WERI-Rb-1 (cell line): ENCODE measurements around the gene DGAT2.

Source experiments
- DNase-seq: peaks from one replicate; pipeline ENCODE4 v3.0.0-alpha.2; 2020
- H3K27ac ChIP-seq: fragments of 250-450 bp; sonication (Bioruptor Pico); 2 replicates; pipeline ENCODE4 v1.5.1; 2020; ENCODE audit warnings: mild to moderate bottlenecking, moderate library complexity
- H3K27me3 ChIP-seq: fragments of 250-450 bp; sonication (Bioruptor Pico); 2 replicates; pipeline ENCODE4 v1.5.1; 2021; ENCODE audit warnings: mild to moderate bottlenecking, low read depth, moderate library complexity; ENCODE audit not compliant: insufficient read depth, severe bottlenecking
- H3K36me3 ChIP-seq: fragments of 250-450 bp; sonication (Bioruptor Pico); 2 replicates; pipeline ENCODE4 v1.5.1; 2020; ENCODE audit warnings: mild to moderate bottlenecking, moderate library complexity
- H3K4me3 ChIP-seq: 2 replicates; pipeline ENCODE4 v1.5.1; 2011; ENCODE audit warnings: low read depth, mild to moderate bottlenecking, control low read depth, low read length
- H3K9me3 ChIP-seq: fragments of 250-450 bp; sonication (Bioruptor Pico); 2 replicates; pipeline ENCODE4 v1.5.1; 2021; ENCODE audit warnings: mild to moderate bottlenecking, moderate library complexity; ENCODE audit not compliant: severe bottlenecking
- TF ChIP-seq, protein P1 (sequence below): IDR thresholded peaks from 2 replicates; pipeline ENCODE4 v1.5.1; 2011; ENCODE audit warnings: low read depth, mild to moderate bottlenecking, control low read depth, inconsistent platforms, low read length

Gene DGAT2

DNA sequence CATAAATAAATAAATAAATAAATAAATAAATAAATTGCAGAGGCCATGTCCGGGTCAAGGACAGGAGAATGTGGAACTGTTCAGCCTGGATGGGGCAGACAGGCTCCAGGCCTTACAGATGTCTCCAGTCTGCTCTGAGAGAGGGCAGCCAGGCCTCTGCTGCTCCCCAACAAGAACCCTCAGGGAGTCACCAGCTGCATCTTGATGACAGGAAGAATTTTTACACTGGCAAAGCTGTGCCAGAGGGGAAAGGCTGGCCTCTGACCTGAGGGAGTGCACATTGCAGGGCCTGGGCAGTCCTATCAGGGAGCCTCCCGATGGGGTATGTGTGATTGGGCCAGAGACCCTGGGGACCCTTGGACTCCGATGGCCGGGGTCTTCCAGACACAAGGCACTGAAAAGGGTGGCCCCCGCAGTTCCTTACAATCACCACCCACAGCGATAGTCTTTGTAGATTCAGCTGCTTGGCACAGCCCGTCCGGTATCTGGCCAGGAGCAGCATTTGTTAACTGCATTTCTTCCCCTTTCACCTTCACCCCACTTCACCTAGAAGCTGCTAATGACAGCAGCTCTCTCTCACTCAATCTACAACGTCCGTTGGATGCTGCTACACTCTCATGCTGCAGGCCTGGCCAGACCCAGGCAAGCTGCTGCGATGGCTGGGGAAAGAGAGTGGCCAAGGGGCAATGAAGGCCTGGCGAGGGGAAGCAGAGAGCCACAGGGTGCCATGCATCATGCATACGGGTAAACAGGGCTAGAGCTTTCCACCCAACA lies 42.8 kb upstream of the DGAT2 start:
- TF ChIP-seq, protein P1, sequence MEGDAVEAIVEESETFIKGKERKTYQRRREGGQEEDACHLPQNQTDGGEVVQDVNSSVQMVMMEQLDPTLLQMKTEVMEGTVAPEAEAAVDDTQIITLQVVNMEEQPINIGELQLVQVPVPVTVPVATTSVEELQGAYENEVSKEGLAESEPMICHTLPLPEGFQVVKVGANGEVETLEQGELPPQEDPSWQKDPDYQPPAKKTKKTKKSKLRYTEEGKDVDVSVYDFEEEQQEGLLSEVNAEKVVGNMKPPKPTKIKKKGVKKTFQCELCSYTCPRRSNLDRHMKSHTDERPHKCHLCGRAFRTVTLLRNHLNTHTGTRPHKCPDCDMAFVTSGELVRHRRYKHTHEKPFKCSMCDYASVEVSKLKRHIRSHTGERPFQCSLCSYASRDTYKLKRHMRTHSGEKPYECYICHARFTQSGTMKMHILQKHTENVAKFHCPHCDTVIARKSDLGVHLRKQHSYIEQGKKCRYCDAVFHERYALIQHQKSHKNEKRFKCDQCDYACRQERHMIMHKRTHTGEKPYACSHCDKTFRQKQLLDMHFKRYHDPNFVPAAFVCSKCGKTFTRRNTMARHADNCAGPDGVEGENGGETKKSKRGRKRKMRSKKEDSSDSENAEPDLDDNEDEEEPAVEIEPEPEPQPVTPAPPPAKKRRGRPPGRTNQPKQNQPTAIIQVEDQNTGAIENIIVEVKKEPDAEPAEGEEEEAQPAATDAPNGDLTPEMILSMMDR = no peak
- Histone ChIP-seq H3K27ac (no peak overlapping the region), H3K27me3 (no peaks in the 10 kb centered on the region), H3K36me3 (no peaks in the 10 kb centered on the region), H3K9me3 (no peaks in the 10 kb centered on the region), H3K4me3 (no peak overlapping the region)
- DNase-seq = no peak

DNA sequence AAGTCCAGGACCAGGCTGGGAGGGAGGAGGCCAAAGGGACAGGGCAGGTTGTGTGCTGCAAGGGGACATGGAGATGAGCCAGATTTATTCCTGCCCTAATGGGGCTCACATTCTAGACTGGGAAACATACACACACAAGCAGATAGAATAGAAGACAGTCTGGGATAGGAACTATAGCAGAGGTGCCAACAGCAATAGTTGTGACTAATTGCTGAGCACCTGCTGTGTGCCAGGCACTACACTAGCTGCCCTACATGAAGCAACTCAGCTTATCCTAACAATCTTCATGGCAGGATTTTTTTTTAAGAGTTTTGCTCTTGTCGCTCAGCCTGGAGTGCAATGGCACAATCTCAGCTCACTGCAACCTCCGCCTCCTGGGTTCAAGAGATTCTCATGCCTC lies 39.6 kb upstream of the DGAT2 start:
- no peaks in the 10 kb centered on the region for H3K9me3 ChIP-seq
- H3K27ac ChIP-seq = no peak overlapping the region
- TF ChIP-seq, protein P1 = no peak
- H3K27me3 ChIP-seq = no peaks in the 10 kb centered on the region
- H3K36me3 ChIP-seq = no peaks in the 10 kb centered on the region
- H3K4me3 ChIP-seq = no peak overlapping the region
- DNase-seq = no peak

DNA sequence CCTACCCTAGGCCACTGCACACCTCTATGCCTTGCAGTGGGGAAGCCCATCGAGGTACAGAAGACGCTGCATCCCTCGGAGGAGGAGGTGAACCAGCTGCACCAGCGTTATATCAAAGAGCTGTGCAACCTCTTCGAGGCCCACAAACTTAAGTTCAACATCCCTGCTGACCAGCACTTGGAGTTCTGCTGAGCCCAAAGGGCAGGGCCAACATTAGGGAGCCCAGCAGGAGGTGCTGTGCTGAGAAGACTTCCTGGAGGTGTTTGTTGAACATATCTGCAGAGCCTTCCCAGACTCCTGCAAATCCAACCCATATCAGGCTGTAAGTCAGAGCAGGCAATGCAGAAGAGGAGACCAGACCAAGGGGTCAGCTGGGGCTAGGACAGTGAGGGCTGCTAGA lies 37.5 kb upstream of the DGAT2 start:
- H3K9me3 ChIP-seq = no peaks in the 10 kb centered on the region
- no peaks in the 10 kb centered on the region for H3K36me3 ChIP-seq
- no peak for DNase-seq
- H3K4me3 ChIP-seq = no peak overlapping the region
- H3K27ac ChIP-seq = no peak overlapping the region
- TF ChIP-seq, protein P1 = 0 out of 2 replicates have a peak, but pooled peaks have one; percentile 3
- H3K27me3 ChIP-seq = no peaks in the 10 kb centered on the region

DNA sequence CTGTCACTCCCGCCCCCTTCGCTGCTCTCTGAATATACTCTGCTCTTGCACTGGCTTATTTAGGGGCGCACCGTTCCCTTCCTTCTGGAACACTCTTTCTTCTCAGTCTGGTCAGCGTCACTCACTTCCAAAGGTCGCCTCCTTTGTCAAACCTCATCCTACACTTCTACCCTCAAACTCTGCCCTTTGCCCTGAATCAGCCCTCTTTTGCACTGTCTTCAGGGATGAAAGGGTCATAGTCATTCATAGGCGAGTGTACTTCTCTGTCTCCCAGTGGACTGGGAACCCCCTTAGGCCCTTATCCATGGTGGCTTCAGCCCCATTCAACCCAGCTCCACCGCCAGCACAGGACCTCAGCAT lies 35.5 kb upstream of the DGAT2 start:
- no peak for DNase-seq
- TF ChIP-seq, protein P1 = no peak
- H3K36me3 ChIP-seq = no peaks in the 10 kb centered on the region
- no peaks in the 10 kb centered on the region for H3K27me3 ChIP-seq
- no peaks in the 10 kb centered on the region for H3K9me3 ChIP-seq
- H3K4me3 ChIP-seq = no peak overlapping the region
- H3K27ac ChIP-seq = no peak overlapping the region

DNA sequence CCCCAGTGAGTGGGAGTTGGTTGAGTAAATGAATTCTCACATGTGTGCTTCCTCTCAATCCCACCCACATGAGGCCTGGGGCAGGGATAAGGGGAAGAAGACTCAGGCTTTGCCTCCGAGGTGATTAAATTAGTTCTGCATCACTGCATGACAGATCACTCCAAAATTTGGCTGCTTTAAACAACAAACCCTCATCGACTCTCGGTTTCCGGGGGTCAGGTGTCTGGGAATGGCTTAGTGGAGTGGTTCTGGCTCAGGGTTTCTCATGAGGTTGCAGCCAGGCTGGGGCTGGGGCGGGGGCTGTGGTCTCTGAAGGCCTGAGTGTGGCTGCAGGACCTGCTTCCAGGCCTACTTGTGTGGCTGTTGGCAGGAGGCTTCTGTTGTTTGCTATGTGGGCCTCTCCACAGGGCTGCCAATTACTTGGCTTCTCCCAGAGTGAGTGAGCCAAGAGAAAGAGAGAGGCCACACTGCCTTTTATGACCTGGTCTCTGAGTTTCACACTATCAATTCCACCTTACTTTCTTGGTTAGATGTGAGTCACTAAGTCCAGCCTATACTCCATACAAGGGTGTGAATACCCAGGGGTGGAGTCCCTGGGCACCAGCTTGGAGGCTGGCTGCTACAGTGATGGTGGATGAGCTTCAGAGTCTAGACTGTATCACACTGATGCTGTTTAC lies 35.0 kb upstream of the DGAT2 start:
- TF ChIP-seq, protein P1 = no peak
- Histone ChIP-seq H3K4me3 (no peak overlapping the region), H3K27me3 (no peaks in the 10 kb centered on the region), H3K9me3 (no peaks in the 10 kb centered on the region), H3K36me3 (no peaks in the 10 kb centered on the region), H3K27ac (no peak overlapping the region)
- DNase-seq = no peak
